GM12874 (cell line): Measurements from ENCODE around the gene TMEM117.

Experiments used
- CTCF ChIP-seq: IDR thresholded peaks from 2 replicates; pipeline ENCODE4 v1.5.1; 2011; ENCODE audit warnings: low read depth, mild to moderate bottlenecking, control low read depth, low read length, moderate library complexity; ENCODE audit not compliant: insufficient read depth

The TMEM117 gene

GRCh38 chr12:43914923-43915468 lies 79.1 kb downstream of the TMEM117 start:
- TF ChIP-seq CTCF, result 0 out of 2 replicates have a peak, but pooled peaks have one; percentile 16

- TF ChIP-seq CTCF, result no peak
These were observed 82.0 kb downstream of the TMEM117 start for GRCh38 chr12:43917896-43918295.

- no peak for TF ChIP-seq CTCF
These were observed 85.9 kb downstream of the TMEM117 start for GRCh38 chr12:43921666-43922337.

GRCh38 chr12:43930032-43930431 lies 94.2 kb downstream of the TMEM117 start:
- no peak for TF ChIP-seq CTCF

- no peak for TF ChIP-seq CTCF
These were observed 95.3 kb downstream of the TMEM117 start for GRCh38 chr12:43931187-43931586.

- no peak for TF ChIP-seq CTCF
These were observed 99.7 kb downstream of the TMEM117 start for GRCh38 chr12:43935581-43935980.

- peak; percentile 32; the same call in 1 of the 2 replicates for TF ChIP-seq CTCF
These were observed 102.1 kb downstream of the TMEM117 start for GRCh38 chr12:43937947-43938346.
